ENCODE measurements around the gene KIAA2012.

Gene KIAA2012

DNA sequence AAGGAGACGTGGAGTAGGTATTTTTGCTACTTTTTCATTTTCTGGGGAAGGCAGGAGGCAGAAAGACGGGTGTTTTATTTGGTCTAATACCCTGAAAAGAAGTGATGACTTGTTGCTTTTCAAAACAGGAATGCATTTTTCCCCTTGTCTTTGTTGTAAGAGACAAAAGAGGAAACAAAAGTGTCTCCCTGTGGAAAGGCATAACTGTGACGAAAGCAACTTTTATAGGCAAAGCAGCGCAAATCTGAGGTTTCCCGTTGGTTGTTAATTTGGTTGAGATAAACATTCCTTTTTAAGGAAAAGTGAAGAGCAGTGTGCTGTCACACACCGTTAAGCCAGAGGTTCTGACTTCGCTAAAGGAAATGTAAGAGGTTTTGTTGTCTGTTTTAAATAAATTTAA is 36.0 kb upstream of the KIAA2012 start:
- Histone ChIP-seq H3K4me1 (ENCODE audit: insufficient read depth, insufficient read length) (peaks cover 7% of the 10 kb centered on the region), H3K9ac (ENCODE audit: insufficient read length, low read depth) (peak overlapping the region; percentile 97), H3K9me3 (ENCODE audit: insufficient read depth, low read length) (no peaks in the 10 kb centered on the region; the same call in 1 of the 2 replicates), H3K27me3 (ENCODE audit: insufficient read depth, insufficient read length) (peaks cover 24% of the 10 kb centered on the region), H3K4me3 (ENCODE audit: insufficient read length, low read depth) (peak overlapping the region; percentile 95), H3K36me3 (ENCODE audit: insufficient read depth, insufficient read length, low read length) (peaks cover 29% of the 10 kb centered on the region)
- TF ChIP-seq YY1 (IDR thresholded peaks at IDR 0.05; ENCODE audit: insufficient read depth, insufficient read length): no peak
- no peak for TF ChIP-seq SUZ12 (IDR thresholded peaks at IDR 0.05; ENCODE audit: extremely low read depth, insufficient read depth, insufficient read length)
- no peak for TF ChIP-seq ZNF274 (IDR thresholded peaks at IDR 0.05; ENCODE audit: low read depth, low read length)
- no peak for DNase-seq (ENCODE audit: low read depth, low spot score)

- Histone ChIP-seq H3K27me3 (ENCODE audit: insufficient read depth, insufficient read length) (peaks cover 31% of the 10 kb centered on the region), H3K36me3 (ENCODE audit: insufficient read depth, insufficient read length, low read length) (peaks cover 29% of the 10 kb centered on the region), H3K9ac (ENCODE audit: insufficient read length, low read depth) (peak overlapping the region; percentile 47), H3K4me1 (ENCODE audit: insufficient read depth, insufficient read length) (peaks cover 7% of the 10 kb centered on the region), H3K4me3 (ENCODE audit: insufficient read length, low read depth) (peak overlapping the region; percentile 3), H3K9me3 (ENCODE audit: insufficient read depth, low read length) (no peaks in the 10 kb centered on the region; the same call in 1 of the 2 replicates)
- no peak for TF ChIP-seq ZNF274 (IDR thresholded peaks at IDR 0.05; ENCODE audit: low read depth, low read length)
- TF ChIP-seq SUZ12 (IDR thresholded peaks at IDR 0.05; ENCODE audit: extremely low read depth, insufficient read depth, insufficient read length): no peak
- no peak for TF ChIP-seq YY1 (IDR thresholded peaks at IDR 0.05; ENCODE audit: insufficient read depth, insufficient read length)
- DNase-seq (ENCODE audit: low read depth, low spot score): no peak
These were observed 34.4 kb upstream of the KIAA2012 start for GRCh38 chr2:202038471-202039277.

- H3K9ac ChIP-seq (ENCODE audit: insufficient read length, low read depth): peak overlapping the region; percentile 14
- H3K9me3 ChIP-seq (ENCODE audit: insufficient read depth, low read length): no peaks in the 10 kb centered on the region; the same call in 1 of the 2 replicates
- no peak for DNase-seq (ENCODE audit: low read depth, low spot score)
- H3K4me1 ChIP-seq (ENCODE audit: insufficient read depth, insufficient read length): peaks cover 7% of the 10 kb centered on the region
- TF ChIP-seq SUZ12 (IDR thresholded peaks at IDR 0.05; ENCODE audit: extremely low read depth, insufficient read depth, insufficient read length): no peak
- no peak overlapping the region for H3K4me3 ChIP-seq (ENCODE audit: insufficient read length, low read depth)
- H3K27me3 ChIP-seq (ENCODE audit: insufficient read depth, insufficient read length): peaks cover 31% of the 10 kb centered on the region
- H3K36me3 ChIP-seq (ENCODE audit: insufficient read depth, insufficient read length, low read length): peaks cover 29% of the 10 kb centered on the region
These were observed 33.6 kb upstream of the KIAA2012 start for GRCh38 chr2:202039278-202040078.

DNA sequence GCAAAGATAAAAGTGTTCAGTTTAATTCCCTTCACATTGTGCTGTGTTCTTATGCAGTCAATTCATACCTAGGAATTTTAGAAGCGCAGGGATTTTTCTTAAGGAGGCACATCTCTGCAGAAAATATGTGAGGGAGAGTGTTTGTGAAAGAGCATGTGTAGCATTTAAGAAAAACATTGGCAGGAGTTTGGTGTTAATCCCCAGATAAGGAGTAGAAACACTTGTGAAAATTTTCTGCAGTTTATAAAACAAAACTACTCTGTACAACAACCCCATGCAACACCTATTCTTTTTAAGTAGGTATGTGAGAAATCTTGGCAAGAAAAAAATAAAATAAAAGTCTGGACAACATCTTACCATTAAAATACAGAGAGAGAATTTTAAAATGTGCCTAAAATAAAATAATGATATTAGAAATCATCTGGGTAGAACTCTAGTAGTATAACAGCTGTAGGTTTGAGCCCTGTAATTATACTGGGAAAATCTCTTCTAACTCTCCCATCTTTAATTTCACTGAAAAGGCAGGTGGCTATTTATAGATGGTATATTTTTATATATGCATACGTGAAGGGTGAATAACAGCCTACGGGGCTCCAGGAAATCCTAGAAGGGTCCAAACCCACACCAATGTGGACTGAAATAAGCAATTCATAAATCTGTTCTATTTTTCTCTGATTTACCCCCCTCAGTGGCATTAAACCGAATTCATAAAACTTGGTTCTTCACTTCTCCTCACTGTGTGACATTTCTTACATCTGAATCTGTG is 32.8 kb upstream of the KIAA2012 start:
- TF ChIP-seq SUZ12 (IDR thresholded peaks at IDR 0.05; ENCODE audit: extremely low read depth, insufficient read depth, insufficient read length) (no peak), YY1 (IDR thresholded peaks at IDR 0.05; ENCODE audit: insufficient read depth, insufficient read length) (no peak), ZNF274 (IDR thresholded peaks at IDR 0.05; ENCODE audit: low read depth, low read length) (no peak)
- Histone ChIP-seq H3K36me3 (ENCODE audit: insufficient read depth, insufficient read length, low read length) (peaks cover 23% of the 10 kb centered on the region), H3K9me3 (ENCODE audit: insufficient read depth, low read length) (no peaks in the 10 kb centered on the region; the same call in 1 of the 2 replicates), H3K4me3 (ENCODE audit: insufficient read length, low read depth) (no peak overlapping the region), H3K4me1 (ENCODE audit: insufficient read depth, insufficient read length) (peaks cover 7% of the 10 kb centered on the region), H3K9ac (ENCODE audit: insufficient read length, low read depth) (no peak overlapping the region), H3K27me3 (ENCODE audit: insufficient read depth, insufficient read length) (peaks cover 23% of the 10 kb centered on the region)
- DNase-seq (ENCODE audit: low read depth, low spot score): no peak

GRCh38 chr2:202042444-202042843 is 30.6 kb upstream of the KIAA2012 start:
- H3K36me3 ChIP-seq (ENCODE audit: insufficient read depth, insufficient read length, low read length): peaks cover 4% of the 10 kb centered on the region
- H3K4me1 ChIP-seq (ENCODE audit: insufficient read depth, insufficient read length): no peaks in the 10 kb centered on the region
- TF ChIP-seq SUZ12 (IDR thresholded peaks at IDR 0.05; ENCODE audit: extremely low read depth, insufficient read depth, insufficient read length) (no peak), ZNF274 (IDR thresholded peaks at IDR 0.05; ENCODE audit: low read depth, low read length) (no peak), YY1 (IDR thresholded peaks at IDR 0.05; ENCODE audit: insufficient read depth, insufficient read length) (no peak)
- no peaks in the 10 kb centered on the region for H3K9me3 ChIP-seq (ENCODE audit: insufficient read depth, low read length)
- no peak overlapping the region for H3K4me3 ChIP-seq (ENCODE audit: insufficient read length, low read depth)
- no peak for DNase-seq (ENCODE audit: low read depth, low spot score)
- H3K9ac ChIP-seq (ENCODE audit: insufficient read length, low read depth): no peak overlapping the region
- peaks cover 14% of the 10 kb centered on the region for H3K27me3 ChIP-seq (ENCODE audit: insufficient read depth, insufficient read length)

DNA sequence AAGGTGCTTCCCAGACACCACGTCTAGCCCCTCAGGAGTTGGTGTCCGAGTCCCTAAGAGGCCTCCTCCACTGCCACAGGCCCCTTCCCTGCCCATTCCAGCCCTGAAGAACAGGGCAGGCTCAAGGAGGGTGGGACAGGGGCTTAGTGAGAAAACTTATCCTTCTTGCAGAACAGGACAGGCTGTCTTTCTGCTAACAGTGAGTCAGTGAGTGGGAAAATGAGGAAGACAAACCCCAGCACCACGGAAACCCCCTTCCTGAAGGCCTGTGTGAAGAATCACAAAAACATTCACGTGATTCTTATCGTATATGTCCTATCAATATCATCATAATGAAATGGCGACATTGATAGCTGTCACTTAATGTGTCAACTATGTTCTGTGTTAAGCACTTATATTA is 29.6 kb upstream of the KIAA2012 start:
- peaks cover 14% of the 10 kb centered on the region for H3K27me3 ChIP-seq (ENCODE audit: insufficient read depth, insufficient read length)
- H3K9me3 ChIP-seq (ENCODE audit: insufficient read depth, low read length): no peaks in the 10 kb centered on the region
- H3K36me3 ChIP-seq (ENCODE audit: insufficient read depth, insufficient read length, low read length): no peaks in the 10 kb centered on the region
- no peak for TF ChIP-seq ZNF274 (IDR thresholded peaks at IDR 0.05; ENCODE audit: low read depth, low read length)
- no peak overlapping the region for H3K9ac ChIP-seq (ENCODE audit: insufficient read length, low read depth)
- no peak overlapping the region for H3K4me3 ChIP-seq (ENCODE audit: insufficient read length, low read depth)
- DNase-seq (ENCODE audit: low read depth, low spot score): no peak
- H3K4me1 ChIP-seq (ENCODE audit: insufficient read depth, insufficient read length): no peaks in the 10 kb centered on the region

GRCh38 chr2:202044777-202045176 is 28.3 kb upstream of the KIAA2012 start:
- no peaks in the 10 kb centered on the region for H3K4me1 ChIP-seq (ENCODE audit: insufficient read depth, insufficient read length)
- peaks cover 14% of the 10 kb centered on the region for H3K27me3 ChIP-seq (ENCODE audit: insufficient read depth, insufficient read length)
- no peaks in the 10 kb centered on the region for H3K9me3 ChIP-seq (ENCODE audit: insufficient read depth, low read length)
- no peak for DNase-seq (ENCODE audit: low read depth, low spot score)
- no peak overlapping the region for H3K9ac ChIP-seq (ENCODE audit: insufficient read length, low read depth)
- no peaks in the 10 kb centered on the region for H3K36me3 ChIP-seq (ENCODE audit: insufficient read depth, insufficient read length, low read length)
- TF ChIP-seq ZNF274 (IDR thresholded peaks at IDR 0.05; ENCODE audit: low read depth, low read length) (no peak), YY1 (IDR thresholded peaks at IDR 0.05; ENCODE audit: insufficient read depth, insufficient read length) (no peak), SUZ12 (IDR thresholded peaks at IDR 0.05; ENCODE audit: extremely low read depth, insufficient read depth, insufficient read length) (no peak)
- no peak overlapping the region for H3K4me3 ChIP-seq (ENCODE audit: insufficient read length, low read depth)

Measured in NT2/D1 (cell line).